HepG2 (cell line): ENCODE data around the gene JPH4. TPM values are rescaled to one million over a fixed set of nuclear protein-coding genes. Genes with fewer than 3 reads are reported as not detected.
A peak's percentile ranks its signal among the peaks of the same experiment; 100 is the strongest.

Experiments
- CBX2 ChIP-seq, 2 experiments: fragments of 200-600 bp in 1 of 2; sonication (generic); formaldehyde crosslinking in 1 of 2; IDR thresholded peaks; 2 replicates each; pipeline versions ENCODE4 v1.7.0 to v1.8.1; 2018 to 2022; ENCODE audit warnings: low read depth in 2 of 2, low read length in 1 of 2, mild to moderate bottlenecking in 1 of 2, missing genetic modification reagents in 1 of 2
- CCDC6 ChIP-seq: sonication (generic); formaldehyde crosslinking; IDR thresholded peaks from 2 replicates; pipeline ENCODE4 v1.8.1; 2022; ENCODE audit warnings: mild to moderate bottlenecking, missing genetic modification reagents, moderate library complexity
- FOXO4 ChIP-seq: sonication (generic); formaldehyde crosslinking; conservative IDR thresholded peaks from 2 replicates; pipeline ENCODE4 v1.8.1; 2023; ENCODE audit warnings: missing genetic modification reagents
- HNRNPL ChIP-seq: fragments of 200-400 bp; formaldehyde crosslinking; IDR thresholded peaks from 2 replicates; pipeline ENCODE4 v1.6.1; 2017; ENCODE audit warnings: mild to moderate bottlenecking, low read depth, low read length
- IKZF1 ChIP-seq: fragments of 450-650 bp; IDR thresholded peaks from 2 replicates; pipeline ENCODE4 v1.7.1; 2016
- KDM5B ChIP-seq: sonication (generic); formaldehyde crosslinking; IDR thresholded peaks from 2 replicates; pipeline ENCODE4 v1.4.0; 2020; ENCODE audit warnings: missing genetic modification reagents, mild to moderate bottlenecking, borderline replicate concordance
- MTA1 ChIP-seq: sonication (generic); formaldehyde crosslinking; IDR thresholded peaks from 2 replicates; pipeline ENCODE4 v1.4.0; 2020; ENCODE audit warnings: missing genetic modification reagents, mild to moderate bottlenecking, borderline replicate concordance
- MYNN ChIP-seq: sonication (generic); formaldehyde crosslinking; IDR thresholded peaks from 2 replicates; pipeline ENCODE4 v1.4.0; 2020; ENCODE audit warnings: mild to moderate bottlenecking, low read depth, missing genetic modification reagents
- PAF1 ChIP-seq: IDR thresholded peaks from 2 replicates; pipeline ENCODE4 v1.6.1; 2016; ENCODE audit warnings: missing genetic modification reagents, missing compliant biosample characterization
- POGK ChIP-seq: sonication (generic); formaldehyde crosslinking; conservative IDR thresholded peaks from 2 replicates; pipeline ENCODE4 v1.8.0; 2022; ENCODE audit warnings: mild to moderate bottlenecking, moderate library complexity, missing genetic modification reagents
- SALL2 ChIP-seq: sonication (generic); formaldehyde crosslinking; IDR thresholded peaks from 2 replicates; pipeline ENCODE4 v1.8.1; 2023; ENCODE audit warnings: mild to moderate bottlenecking, missing genetic modification reagents, inconsistent platforms
- SETDB1 ChIP-seq: sonication (generic); formaldehyde crosslinking; IDR thresholded peaks from 2 replicates; pipeline ENCODE4 v1.5.1; 2020; ENCODE audit warnings: missing genetic modification reagents, mild to moderate bottlenecking, borderline replicate concordance
- SRY ChIP-seq: sonication (generic); formaldehyde crosslinking; IDR thresholded peaks from 2 replicates; pipeline ENCODE4 v1.8.0; 2022; ENCODE audit warnings: mild to moderate bottlenecking, missing genetic modification reagents
- TRAFD1 ChIP-seq: sonication (generic); formaldehyde crosslinking; IDR thresholded peaks from 2 replicates; pipeline ENCODE4 v1.5.1; 2020; ENCODE audit warnings: missing genetic modification reagents, mild to moderate bottlenecking, borderline replicate concordance
- U2AF1 ChIP-seq: fragments of 200-400 bp; formaldehyde crosslinking; optimal IDR thresholded peaks from 2 replicates; pipeline ENCODE3; 2017; ENCODE audit warnings: mild to moderate bottlenecking, low read depth, low read length
- ZNF333 ChIP-seq: sonication (generic); formaldehyde crosslinking; IDR thresholded peaks from 2 replicates; pipeline ENCODE4 v1.4.0; 2020; ENCODE audit warnings: mild to moderate bottlenecking, missing genetic modification reagents, borderline replicate concordance
- ZNF441 ChIP-seq: sonication (generic); formaldehyde crosslinking; IDR thresholded peaks from 2 replicates; pipeline ENCODE4 v1.7.0; 2021; ENCODE audit warnings: missing genetic modification reagents, borderline replicate concordance
- ZNF660 ChIP-seq: sonication (generic); formaldehyde crosslinking; IDR thresholded peaks from 2 replicates; pipeline ENCODE4 v1.5.1; 2020; ENCODE audit warnings: mild to moderate bottlenecking, low read depth, missing genetic modification reagents, borderline replicate concordance
- ZNF770 ChIP-seq: sonication (generic); formaldehyde crosslinking; IDR thresholded peaks from 2 replicates; pipeline ENCODE4 v1.5.0; 2020; ENCODE audit warnings: mild to moderate bottlenecking, missing genetic modification reagents
- ZNF816 ChIP-seq: sonication (generic); formaldehyde crosslinking; IDR thresholded peaks from 2 replicates; pipeline ENCODE4 v1.8.0; 2022; ENCODE audit warnings: missing genetic modification reagents, mild to moderate bottlenecking, borderline replicate concordance
- ZNF850 ChIP-seq: sonication (generic); formaldehyde crosslinking; conservative IDR thresholded peaks from 2 replicates; pipeline ENCODE4 v1.9.0; 2021; ENCODE audit warnings: mild to moderate bottlenecking, missing genetic modification reagents
- ZSCAN25 ChIP-seq: sonication (generic); formaldehyde crosslinking; IDR thresholded peaks from 2 replicates; pipeline ENCODE4 v1.8.0; 2022; ENCODE audit warnings: mild to moderate bottlenecking, missing genetic modification reagents
- polyA plus RNA-seq, 8 experiments: library from polyadenylated mRNA; depleted of rRNA in 3 of 8; stranded (reverse) in 7 of 8; unstranded in 1 of 8; fragments of >200 nt; fragmentation: Illumina TruSeq in 4 of 8; extraction: Trizol in 4 of 8; gene quantifications; 2 replicates each; pipeline versions ENCODE4 v1.2.1 to v1.2.3, GENCODE V29; 2011 to 2016; ENCODE audit warnings: low read depth in 4 of 8, missing spikeins in 1 of 8, mixed read lengths in 1 of 8; ENCODE audit not compliant: insufficient read depth in 1 of 8
- total RNA-seq, 5 experiments: library from RNA; depleted of rRNA; stranded (reverse); fragments of >200 nt; fragmentation: Illumina TruSeq; extraction: Trizol; gene quantifications; 2 replicates each; pipeline ENCODE4 v1.2.3, GENCODE V29; 2016; ENCODE audit warnings: low read depth in 1 of 5

The JPH4 gene
- total and polyA plus RNA-seq, 2 of the 13 experiments (the other 11 are each of a cell fraction or from before 2014, with no cell fraction given), result 0.08 to 0.22 TPM

- TF ChIP-seq ZNF770 (no peak), SETDB1 (CRISPR knock-in tag) (no peak), SALL2 (CRISPR knock-in tag) (no peak), CCDC6 (CRISPR knock-in tag) (no peak), CBX2 (IDR thresholded peaks at IDR 0.05; ENCODE audit: low read depth, low read length) (no peak), CBX2 (CRISPR knock-in tag; IDR thresholded peaks at IDR 0.05; ENCODE audit: low read depth) (no peak), ZNF816 (CRISPR knock-in tag) (no peak), FOXO4 (CRISPR knock-in tag) (0 out of 2 replicates have a peak, but pooled peaks have one; percentile 12), IKZF1 (no peak), TRAFD1 (CRISPR knock-in tag) (no peak), HNRNPL (no peak), MYNN (CRISPR knock-in tag) (0 out of 2 replicates have a peak, but pooled peaks have one; percentile 69), U2AF1 (peak; percentile 57), ZSCAN25 (CRISPR knock-in tag) (no peak), ZNF660 (no peak), ZNF441 (CRISPR knock-in tag) (no peak), SRY (CRISPR knock-in tag) (no peak), KDM5B (CRISPR knock-in tag) (peak; percentile 78; the same call in 1 of the 2 replicates), ZNF850 (no peak), PAF1 (CRISPR knock-in tag) (peak; percentile 34), MTA1 (CRISPR knock-in tag) (peak; percentile 40; the same call in 1 of the 2 replicates), POGK (CRISPR knock-in tag) (no peak), ZNF333 (CRISPR knock-in tag) (0 out of 2 replicates have a peak, but pooled peaks have one; percentile 74)
Observed at GRCh38 chr14:23559010-23559925, 19.3 kb downstream of the JPH4 start (continued).
